Adrenal gland (tissue), 5 donors: ENCODE measurements around the gene ATXN7L1.

ENCODE experiments used
- POLR2A ChIP-seq, 2 donors: fragments of 450-650 bp; IDR thresholded peaks; one replicate each; pipeline ENCODE4 v1.6.1; 2017; ENCODE audit warnings: antibody characterized with exemption in 2 of 2, mild to moderate bottlenecking in 2 of 2, moderate library complexity in 1 of 2
- TF ChIP-seq, protein P1 (sequence below), 6 experiments: fragments of 450-650 bp in 4 of 6; fragments of 200-600 bp in 2 of 6; sonication (generic) in 1 of 6; IDR thresholded peaks; 1 replicate in 5 of 6; 2 replicates in 1 of 6; pipeline versions ENCODE4 v1.5.1 to v1.8.0; 2016 to 2021; ENCODE audit warnings: antibody characterized with exemption in 6 of 6, mild to moderate bottlenecking in 2 of 6, moderate library complexity in 1 of 6
- donor health status: DM: no; HTN: no; CAD: no.

DNA sequence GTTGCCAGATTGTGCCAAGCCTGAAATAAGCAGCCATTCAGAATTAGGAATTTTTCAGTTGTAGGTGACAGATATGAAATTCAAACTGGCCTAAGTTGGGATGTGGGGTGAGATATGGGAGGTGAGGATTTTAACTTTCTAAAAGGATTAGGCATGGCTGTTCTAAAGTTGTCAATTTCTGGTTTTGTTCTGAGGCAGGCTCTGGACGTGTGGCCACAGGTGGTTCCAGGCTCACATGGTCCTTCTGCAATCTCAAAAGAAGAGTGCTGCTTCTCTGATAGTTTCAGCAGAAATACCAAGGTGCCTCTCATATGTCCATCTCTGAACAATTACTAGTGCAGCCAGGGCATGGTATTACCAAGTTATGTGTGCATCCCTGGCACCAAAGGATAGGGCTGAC, 316.5 kb downstream of the ATXN7L1 start:
- TF ChIP-seq, protein P1, sequence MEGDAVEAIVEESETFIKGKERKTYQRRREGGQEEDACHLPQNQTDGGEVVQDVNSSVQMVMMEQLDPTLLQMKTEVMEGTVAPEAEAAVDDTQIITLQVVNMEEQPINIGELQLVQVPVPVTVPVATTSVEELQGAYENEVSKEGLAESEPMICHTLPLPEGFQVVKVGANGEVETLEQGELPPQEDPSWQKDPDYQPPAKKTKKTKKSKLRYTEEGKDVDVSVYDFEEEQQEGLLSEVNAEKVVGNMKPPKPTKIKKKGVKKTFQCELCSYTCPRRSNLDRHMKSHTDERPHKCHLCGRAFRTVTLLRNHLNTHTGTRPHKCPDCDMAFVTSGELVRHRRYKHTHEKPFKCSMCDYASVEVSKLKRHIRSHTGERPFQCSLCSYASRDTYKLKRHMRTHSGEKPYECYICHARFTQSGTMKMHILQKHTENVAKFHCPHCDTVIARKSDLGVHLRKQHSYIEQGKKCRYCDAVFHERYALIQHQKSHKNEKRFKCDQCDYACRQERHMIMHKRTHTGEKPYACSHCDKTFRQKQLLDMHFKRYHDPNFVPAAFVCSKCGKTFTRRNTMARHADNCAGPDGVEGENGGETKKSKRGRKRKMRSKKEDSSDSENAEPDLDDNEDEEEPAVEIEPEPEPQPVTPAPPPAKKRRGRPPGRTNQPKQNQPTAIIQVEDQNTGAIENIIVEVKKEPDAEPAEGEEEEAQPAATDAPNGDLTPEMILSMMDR (IDR thresholded peaks at IDR 0.05) = no peak
- no peak for TF ChIP-seq POLR2A (IDR thresholded peaks at IDR 0.05)
